ENCODE results near the gene SRSF12. TPM values are rescaled to one million over a fixed set of nuclear protein-coding genes. Genes with fewer than 3 reads are reported as not detected.
A peak's percentile ranks its signal among the peaks of the same experiment; 100 is the strongest.

SRSF12 gene
- total RNA-seq, 2 experiments from 2014 or later = not detected

DNA sequence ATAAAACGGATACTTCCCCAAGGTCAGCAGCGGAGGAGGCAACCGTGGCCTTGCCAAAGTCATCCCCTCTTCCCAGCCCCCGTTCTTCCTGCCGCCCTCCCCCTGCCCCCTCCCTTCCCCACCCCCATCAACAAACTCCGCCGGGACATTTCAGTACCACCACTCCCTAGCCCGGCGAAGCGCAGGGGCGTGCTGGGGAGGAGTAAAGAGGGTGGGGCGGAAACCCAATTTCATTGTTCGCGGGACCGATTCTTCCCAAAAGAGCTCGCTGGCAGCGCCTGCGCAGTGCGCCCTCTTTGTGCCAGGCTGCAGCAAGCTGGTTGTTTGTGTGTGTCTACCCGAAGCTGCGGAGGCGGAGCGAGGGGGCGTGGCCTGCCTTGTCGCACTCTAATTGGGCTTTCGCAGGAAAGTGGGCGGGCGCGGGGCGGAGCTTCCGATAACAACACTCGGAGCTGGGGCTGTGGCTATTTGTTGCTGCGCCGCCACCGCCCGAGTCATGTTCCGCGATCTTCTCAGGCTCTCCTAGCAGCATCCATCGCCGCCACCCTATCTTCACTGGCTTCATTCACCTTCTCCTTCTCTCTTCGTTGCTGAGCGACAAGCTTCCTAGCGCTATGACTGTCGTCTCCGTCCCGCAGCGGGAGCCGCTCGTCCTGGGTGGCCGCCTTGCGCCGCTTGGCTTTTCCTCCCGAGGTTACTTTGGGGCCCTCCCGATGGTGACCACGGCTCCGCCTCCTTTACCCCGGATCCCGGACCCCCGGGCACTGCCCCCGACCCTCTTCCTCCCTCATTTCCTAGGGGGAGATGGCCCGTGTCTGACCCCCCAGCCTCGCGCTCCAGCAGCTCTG lies 37.4 kb downstream of the SRSF12 start, which contains the start of gene PNRC1:
Gene PNRC1, plus strand, starts transcription at position 471 of the 848 bp plus-strand sequence. Its CDS starts 144 bp downstream, at position 615.
- peaks cover 43% of the 10 kb centered on the region for H3K4me1 Mint-ChIP-seq (ENCODE audit: low read depth)
- Histone ChIP-seq H3K27me3 (ENCODE audit: control insufficient read depth in 1 of 2, insufficient read depth in 2 of 2, low read length in 2 of 2) (no peaks in the 10 kb centered on the region), H3K4me1 (ENCODE audit: insufficient read depth, low read length) (peaks cover 29% of the 10 kb centered on the region), H3K4me3 (ENCODE audit: low read length) (peak within 1 kb of the TSS; percentile 96), H3K9me3 (ENCODE audit: control insufficient read depth in 1 of 2, insufficient read depth in 1 of 2, low read length in 2 of 2) (no peaks in the 10 kb centered on the region), H3K36me3 (ENCODE audit: insufficient read depth, low read length) (peaks cover 30% of the 10 kb centered on the region), H3K27ac (ENCODE audit: low read depth in 1 of 2, low read length in 2 of 2) (peak within 1 kb of the TSS; percentile 99 to 100)
- H3K27me3 Mint-ChIP-seq = peaks cover 5% of the 10 kb centered on the region
- intact Hi-C loops (cut with DNase I, micrococcal nuclease) = loop anchor here (2.0 to 10.0 kb wide), 8 partner anchors 64 to 1926 kb away; partner anchors contain the start of genes UBE2J1 (in 2 of the 2), CASP8AP2 (in 1 of the 2), RNGTT (in 1 of the 2) and SLC35A1 (in 1 of the 2)
- CTCF ChIA-PET = interaction anchor here (1.1 kb wide), 1 partner anchor 117 kb away, joined by 4 read pairs; the partner anchor contains the start of gene RNGTT
- ATAC-seq (ENCODE audit: poor library complexity) (peak; percentile 72), DNase-seq (peak; percentile 100)
- POLR2A ChIA-PET = interaction anchor here (0.6 to 7.1 kb wide), 56 partner anchors 10 to 1928 kb away, joined by 3 to 212 read pairs (median 6); partner anchors contain the start of genes AKIRIN2, ANKRD6, BACH2 and CASP8AP2
- peaks cover 57% of the 10 kb centered on the region for H3K36me3 Mint-ChIP-seq (ENCODE audit: low read depth)
- peak within 1 kb of the TSS; percentile 95 for H3K4me3 Mint-ChIP-seq
- no peaks in the 10 kb centered on the region for H3K9me3 Mint-ChIP-seq
- peak within 1 kb of the TSS; percentile 97 for H3K27ac Mint-ChIP-seq
- TF ChIP-seq CTCF (IDR thresholded peaks at IDR 0.05) = no peak

DNA sequence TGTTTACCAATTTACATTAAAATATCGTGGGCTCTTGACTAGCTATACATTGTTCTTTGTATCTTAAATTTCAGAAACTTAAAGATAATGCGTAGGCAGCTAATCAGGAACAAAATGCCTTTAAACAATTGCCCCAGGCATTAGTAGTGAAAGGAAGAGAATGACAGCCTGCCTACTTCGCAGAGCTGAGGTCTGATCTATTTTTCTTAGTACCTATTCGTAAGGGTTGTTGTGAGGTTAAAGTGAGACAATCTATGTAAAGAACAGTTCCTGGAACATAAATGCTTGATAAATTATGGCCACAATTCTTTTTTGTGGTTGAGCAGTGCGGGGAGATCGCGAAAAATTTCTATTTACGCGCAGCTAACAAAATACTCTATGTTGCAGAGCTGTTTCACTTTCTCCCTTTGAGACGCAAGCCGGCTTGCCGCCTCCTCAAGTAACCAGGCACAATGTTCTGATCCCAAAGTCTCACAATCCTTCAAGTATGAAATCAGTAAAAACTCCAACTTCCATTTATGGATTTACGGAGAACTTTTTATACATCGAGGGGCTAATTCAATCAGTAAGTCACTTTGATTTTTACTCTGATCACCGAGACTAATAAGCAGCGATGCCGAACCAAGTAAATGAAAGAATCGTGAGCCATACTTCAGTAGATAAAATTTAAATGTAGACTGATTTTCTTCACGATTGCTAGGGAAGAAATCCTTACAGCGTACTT lies 38.2 kb downstream of the SRSF12 start:
- Mint-ChIP-seq H3K4me3 (peak overlapping the region; percentile 94), H3K27ac (peak overlapping the region; percentile 97), H3K36me3 (ENCODE audit: low read depth) (peaks cover 48% of the 10 kb centered on the region), H3K4me1 (ENCODE audit: low read depth) (peaks cover 35% of the 10 kb centered on the region), H3K9me3 (no peaks in the 10 kb centered on the region), H3K27me3 (peaks cover 5% of the 10 kb centered on the region)
- no peaks in the 10 kb centered on the region for H3K9me3 ChIP-seq (ENCODE audit: control insufficient read depth in 1 of 2, insufficient read depth in 1 of 2, low read length in 2 of 2)
- TF ChIP-seq CTCF (IDR thresholded peaks at IDR 0.05) = no peak
- DNase-seq (peak; percentile 16 to 89 (median 44)), ATAC-seq (ENCODE audit: poor library complexity) (peak; percentile 15)
- peak overlapping the region; percentile 96 for H3K4me3 ChIP-seq (ENCODE audit: low read length)
- H3K4me1 ChIP-seq (ENCODE audit: insufficient read depth, low read length) = peaks cover 25% of the 10 kb centered on the region
- ChIA-PET CTCF (interaction anchor here (0.7 to 2.0 kb wide), 8 partner anchors 11 to 219 kb away, joined by 3 to 9 read pairs (median 4); partner anchors contain the start of gene RNGTT), POLR2A (interaction anchor here (0.7 to 7.1 kb wide), 49 partner anchors 9 to 1927 kb away, joined by 3 to 212 read pairs (median 7); partner anchors contain the start of genes AKIRIN2, ANKRD6, BACH2 and CASP8AP2)
- H3K27me3 ChIP-seq (ENCODE audit: control insufficient read depth in 1 of 2, insufficient read depth in 2 of 2, low read length in 2 of 2) = no peaks in the 10 kb centered on the region
- H3K36me3 ChIP-seq (ENCODE audit: insufficient read depth, low read length) = peaks cover 22% of the 10 kb centered on the region
- intact Hi-C loops (cut with DNase I, micrococcal nuclease) = loop anchor here (2.0 to 10.0 kb wide), 12 partner anchors 65 to 1925 kb away; partner anchors contain the start of genes UBE2J1 (in 2 of the 2), CASP8AP2 (in 1 of the 2), PM20D2 (in 1 of the 2) and RNGTT (in 1 of the 2)
- H3K27ac ChIP-seq (ENCODE audit: low read depth in 1 of 2, low read length in 2 of 2) = peak overlapping the region; percentile 40 to 100

DNA sequence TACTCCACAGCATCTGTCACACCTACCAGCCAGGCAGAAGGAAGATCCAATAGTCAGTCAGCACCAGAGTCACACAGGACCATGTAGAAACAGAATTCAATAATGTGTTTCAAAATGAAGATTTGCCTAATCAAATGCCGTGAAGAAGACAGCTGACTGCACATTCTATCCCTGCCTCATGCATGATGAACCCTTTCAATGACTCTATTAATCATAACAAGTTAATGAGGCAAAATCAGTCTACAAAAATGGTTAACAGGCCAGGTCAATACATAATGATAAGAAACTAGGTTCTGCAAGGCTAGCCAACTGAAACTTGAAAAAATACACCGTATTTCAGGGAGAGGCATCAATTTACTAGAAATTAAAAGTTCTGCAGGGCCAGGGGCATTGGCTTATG lies 44.0 kb downstream of the SRSF12 start:
- Histone ChIP-seq H3K27ac (ENCODE audit: low read depth in 1 of 2, low read length in 2 of 2) (no peak overlapping the region), H3K27me3 (ENCODE audit: control insufficient read depth in 1 of 2, insufficient read depth in 2 of 2, low read length in 2 of 2) (no peaks in the 10 kb centered on the region), H3K9me3 (ENCODE audit: control insufficient read depth in 1 of 2, insufficient read depth in 1 of 2, low read length in 2 of 2) (no peaks in the 10 kb centered on the region), H3K36me3 (ENCODE audit: insufficient read depth, low read length) (no peaks in the 10 kb centered on the region), H3K4me1 (ENCODE audit: insufficient read depth, low read length) (peaks cover 9% of the 10 kb centered on the region), H3K4me3 (ENCODE audit: low read length) (no peak overlapping the region)
- POLR2A ChIA-PET = interaction anchor here (0.7 to 3.7 kb wide), 4 partner anchors 9 to 225 kb away, joined by 3 to 18 read pairs (median 7); no protein-coding TSS in a partner anchor
- CTCF ChIA-PET = no interaction called here
- H3K36me3 Mint-ChIP-seq (ENCODE audit: low read depth) = no peaks in the 10 kb centered on the region
- TF ChIP-seq CTCF (IDR thresholded peaks at IDR 0.05) = no peak
- H3K4me1 Mint-ChIP-seq (ENCODE audit: low read depth) = peaks cover 8% of the 10 kb centered on the region
- no peaks in the 10 kb centered on the region for H3K27me3 Mint-ChIP-seq
- intact Hi-C loops (cut with DNase I, micrococcal nuclease) = no loop called here
- no peaks in the 10 kb centered on the region for H3K9me3 Mint-ChIP-seq
- H3K4me3 Mint-ChIP-seq = no peak overlapping the region
- no peak overlapping the region for H3K27ac Mint-ChIP-seq
- no peak for DNase-seq
- no peak for ATAC-seq (ENCODE audit: poor library complexity)

All from CD4-positive, alpha-beta T cell (primary cell).